COR-L47 (cell line): ENCODE measurements around the gene ASNS.
"Not testable (repeated sequence)": the region's sequence is repeated elsewhere in the genome, so short reads cannot be mapped to it uniquely, and the experiment has no call there.

Experiments
- DNase-seq: peaks from one replicate; lab custom pipeline; 2025; lab: John Stamatoyannopoulos, UW

Gene ASNS

GRCh38 chr7:97872025-97872669 lies at the start of gene ASNS:
Gene ASNS, minus strand, starts transcription at chr7:97872408. Its CDS starts 3,252 bp downstream, at chr7:97869156.
- DNase-seq, result peak; percentile 96

DNA sequence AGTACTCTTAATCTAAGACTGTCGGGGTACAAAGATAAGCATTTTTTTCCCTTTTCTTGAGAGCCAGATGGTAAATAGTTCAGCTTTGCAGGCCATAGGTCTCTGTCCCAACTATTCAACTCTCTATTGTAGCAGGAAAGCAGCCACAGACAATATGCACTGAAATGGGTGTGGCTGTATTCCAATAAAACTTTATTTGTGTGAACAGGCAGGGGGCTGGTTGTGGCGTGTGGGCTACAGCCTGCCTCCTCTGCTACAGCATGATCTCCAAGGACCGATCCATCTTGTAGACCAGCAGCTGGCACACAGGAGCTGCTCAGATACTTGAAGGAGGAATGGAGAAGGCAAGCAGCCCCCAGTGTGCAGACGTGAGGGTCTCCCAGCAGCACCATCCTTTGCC lies 49.0 kb upstream of the ASNS start:
- DNase-seq, result not testable (repeated sequence)

DNA sequence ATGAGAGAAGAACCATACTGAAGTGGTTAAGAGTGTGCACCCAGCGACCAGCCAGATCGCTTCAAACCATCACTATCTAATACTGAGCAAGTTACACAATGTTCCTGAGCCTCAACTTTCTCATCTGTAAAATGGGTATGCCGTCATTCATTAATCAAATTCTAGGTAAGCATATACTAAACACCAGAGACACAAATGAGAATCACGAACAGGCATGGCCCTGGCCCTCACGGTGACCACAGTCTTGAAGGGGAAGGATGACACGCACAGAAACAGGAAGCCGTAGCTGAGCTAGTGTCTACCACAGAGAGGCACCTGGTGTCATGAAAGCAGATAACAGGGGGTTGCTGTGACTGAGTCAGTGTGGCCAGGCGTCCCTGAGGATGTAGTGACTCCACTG lies 43.1 kb upstream of the ASNS start:
- not testable (repeated sequence) for DNase-seq

DNA sequence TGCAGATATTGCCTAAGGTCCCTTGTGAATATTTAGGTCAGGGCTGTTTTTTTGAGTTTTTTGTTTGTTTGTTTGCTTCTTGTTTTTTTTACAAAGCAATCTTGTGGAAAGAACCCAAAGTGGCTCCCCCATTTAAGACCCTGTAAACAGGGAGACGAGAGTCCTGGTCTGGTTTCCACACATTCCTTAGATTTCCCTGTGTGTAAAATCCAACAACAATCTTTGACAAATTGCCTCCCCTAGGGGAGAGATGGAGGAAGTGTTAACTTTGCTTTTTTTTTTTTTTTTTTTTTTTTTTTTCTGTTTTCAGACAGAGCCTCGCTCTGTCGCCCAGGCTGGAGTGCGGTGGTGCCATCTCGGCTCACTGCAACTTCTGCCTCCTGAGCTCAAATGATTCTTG lies 40.1 kb upstream of the ASNS start:
- not testable (repeated sequence) for DNase-seq

GRCh38 chr7:97896893-97897292 lies 24.7 kb upstream of the ASNS start:
- not testable (repeated sequence) for DNase-seq

GRCh38 chr7:97891721-97892120 lies 19.5 kb upstream of the ASNS start:
- DNase-seq, result not testable (repeated sequence)

DNA sequence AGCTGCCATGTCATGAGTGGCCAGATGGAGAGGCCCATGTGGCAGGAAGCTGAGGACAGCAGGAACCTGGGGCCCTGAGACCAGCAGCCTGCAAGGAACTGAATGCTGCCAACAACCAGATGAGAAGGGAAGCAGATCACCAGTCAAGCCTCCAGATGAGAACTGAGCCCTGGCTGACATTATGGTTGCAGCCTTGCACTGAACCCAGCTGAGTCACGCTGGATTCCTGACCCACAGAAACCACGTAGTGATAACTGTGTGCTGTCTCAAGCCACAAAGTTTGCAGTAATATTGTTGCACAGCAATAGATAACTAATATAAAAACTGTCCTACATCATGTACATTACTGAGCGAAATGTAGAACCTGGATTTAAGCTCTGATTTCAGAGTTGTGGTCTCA lies 7.3 kb upstream of the ASNS start:
- not testable (repeated sequence) for DNase-seq

DNA sequence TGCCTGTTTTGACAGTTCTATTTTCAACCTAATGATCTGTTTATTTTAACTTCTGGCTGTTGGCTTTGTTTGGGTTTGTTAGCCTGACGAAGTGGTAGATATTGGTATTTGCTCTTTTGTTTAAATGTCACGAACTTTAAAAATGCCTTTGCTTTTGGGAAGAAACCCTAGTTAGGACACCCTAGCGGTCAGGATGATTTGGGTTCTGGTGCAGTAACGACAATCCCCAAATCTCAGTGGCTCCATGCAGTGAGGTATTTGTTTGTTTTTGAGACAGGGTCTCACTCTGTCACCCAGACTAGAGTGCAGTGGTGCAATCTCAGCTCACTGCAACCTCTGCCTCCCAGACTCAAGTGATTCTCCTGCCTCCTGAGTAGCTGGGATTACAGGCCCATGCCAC lies 2.7 kb upstream of the ASNS start:
- not testable (repeated sequence) for DNase-seq

GRCh38 chr7:97873606-97874005 lies 1.4 kb upstream of the ASNS start:
- no peak for DNase-seq

GRCh38 chr7:97871659-97872024 lies 566 bp downstream of the ASNS start:
- DNase-seq, result peak; percentile 54

- DNase-seq, result no peak
Observed at GRCh38 chr7:97868788-97869187, 3.4 kb downstream of the ASNS start.

- DNase-seq, result no peak
Observed at GRCh38 chr7:97868314-97868713, 3.9 kb downstream of the ASNS start.

DNA sequence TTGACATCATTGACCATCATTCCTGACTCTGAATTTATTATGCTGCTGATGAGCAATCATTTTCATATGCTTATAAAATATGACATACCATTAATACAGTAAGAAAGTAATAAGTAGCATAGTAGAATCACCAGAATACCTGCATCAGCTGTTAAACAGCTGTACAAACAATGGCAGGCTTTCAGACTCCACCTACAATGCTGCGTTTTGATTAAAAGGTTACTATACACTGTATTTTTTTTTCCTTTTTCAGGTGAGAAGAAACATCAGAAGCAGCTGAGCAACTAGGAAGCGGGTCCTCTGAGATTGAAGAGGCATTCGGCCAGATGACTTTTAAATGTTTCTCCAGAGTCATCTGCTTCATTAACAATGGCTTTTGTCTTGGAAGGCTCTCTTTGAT lies 7.1 kb downstream of the ASNS start:
- no peak for DNase-seq

DNA sequence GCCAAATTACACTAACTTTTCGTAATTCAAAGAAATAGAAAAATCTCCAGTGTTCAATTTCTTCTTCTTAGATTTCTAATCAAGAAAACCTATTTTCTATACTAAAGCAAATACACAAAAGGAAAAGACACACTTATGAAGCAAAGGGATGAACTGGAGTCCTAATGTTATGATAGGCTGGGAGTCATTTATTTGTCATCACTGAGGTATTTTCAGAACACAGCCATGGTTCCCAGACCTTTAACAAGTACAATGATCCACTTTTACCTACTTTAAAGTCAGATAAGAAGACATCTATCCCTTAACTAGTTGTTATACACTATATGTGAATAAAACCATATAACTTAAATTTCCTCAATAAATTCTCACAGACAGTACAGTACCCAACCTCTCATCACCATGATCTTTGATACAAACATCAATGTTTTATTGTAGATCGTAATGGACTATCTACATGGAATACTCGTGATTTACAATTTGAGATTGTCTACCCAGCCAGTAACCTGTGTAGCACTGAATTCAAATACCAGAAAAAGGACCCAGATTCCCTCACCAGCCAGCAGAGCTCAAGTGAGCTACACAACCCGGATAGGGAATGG lies 12.5 kb downstream of the ASNS start:
- no peak for DNase-seq

GRCh38 chr7:97858221-97858620 lies 14.0 kb downstream of the ASNS start:
- DNase-seq, result no peak

GRCh38 chr7:97857544-97857943 lies 14.7 kb downstream of the ASNS start:
- DNase-seq, result no peak

DNA sequence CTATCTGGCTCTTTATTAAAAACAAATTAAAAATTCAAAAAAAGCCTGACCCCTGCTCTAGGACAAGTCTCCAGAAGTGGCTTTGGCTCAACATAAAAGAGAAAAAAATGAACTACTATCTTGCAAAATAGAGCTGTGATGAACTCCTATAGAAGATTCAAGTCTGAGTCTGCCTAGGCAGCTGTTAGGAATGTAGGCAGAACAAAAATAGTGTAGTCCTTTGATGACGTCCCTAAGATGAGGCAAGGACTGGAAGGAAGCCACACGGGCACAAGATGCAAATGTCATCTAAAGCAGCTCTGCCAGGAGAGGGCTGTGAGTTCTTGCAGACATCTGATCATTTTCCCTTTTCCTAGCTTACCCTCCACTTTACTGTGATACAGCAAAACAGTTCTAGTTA lies 20.5 kb downstream of the ASNS start:
- DNase-seq, result no peak

- not testable (repeated sequence) for DNase-seq
Observed at GRCh38 chr7:97850262-97851031, 21.8 kb downstream of the ASNS start.

GRCh38 chr7:97847791-97848190 lies 24.4 kb downstream of the ASNS start:
- DNase-seq, result no peak

- no peak for DNase-seq
Observed at GRCh38 chr7:97846945-97847344, 25.3 kb downstream of the ASNS start.

GRCh38 chr7:97845622-97846203 lies 26.5 kb downstream of the ASNS start:
- DNase-seq, result peak; percentile 33

- no peak for DNase-seq
Observed at GRCh38 chr7:97844036-97844435, 28.2 kb downstream of the ASNS start.
